A549 treated with ZK216348 at 1 μM for 4 hours (cell line): ENCODE results near the gene DAZAP2. TPM values are rescaled to one million over a fixed set of nuclear protein-coding genes. Genes with fewer than 3 reads are reported as not detected.

ENCODE experiments used
- total RNA-seq: library from RNA; stranded (reverse); fragments of 200-300 nt; extraction: Qiagen RNA extraction; gene quantifications from 5 replicates; pipeline ENCODE4 v1.2.3, GENCODE V29; 2022; ENCODE audit warnings: low read depth

Gene DAZAP2
- total RNA-seq, result 303 to 355 TPM (median 335 TPM) in 5 replicates

DNA sequence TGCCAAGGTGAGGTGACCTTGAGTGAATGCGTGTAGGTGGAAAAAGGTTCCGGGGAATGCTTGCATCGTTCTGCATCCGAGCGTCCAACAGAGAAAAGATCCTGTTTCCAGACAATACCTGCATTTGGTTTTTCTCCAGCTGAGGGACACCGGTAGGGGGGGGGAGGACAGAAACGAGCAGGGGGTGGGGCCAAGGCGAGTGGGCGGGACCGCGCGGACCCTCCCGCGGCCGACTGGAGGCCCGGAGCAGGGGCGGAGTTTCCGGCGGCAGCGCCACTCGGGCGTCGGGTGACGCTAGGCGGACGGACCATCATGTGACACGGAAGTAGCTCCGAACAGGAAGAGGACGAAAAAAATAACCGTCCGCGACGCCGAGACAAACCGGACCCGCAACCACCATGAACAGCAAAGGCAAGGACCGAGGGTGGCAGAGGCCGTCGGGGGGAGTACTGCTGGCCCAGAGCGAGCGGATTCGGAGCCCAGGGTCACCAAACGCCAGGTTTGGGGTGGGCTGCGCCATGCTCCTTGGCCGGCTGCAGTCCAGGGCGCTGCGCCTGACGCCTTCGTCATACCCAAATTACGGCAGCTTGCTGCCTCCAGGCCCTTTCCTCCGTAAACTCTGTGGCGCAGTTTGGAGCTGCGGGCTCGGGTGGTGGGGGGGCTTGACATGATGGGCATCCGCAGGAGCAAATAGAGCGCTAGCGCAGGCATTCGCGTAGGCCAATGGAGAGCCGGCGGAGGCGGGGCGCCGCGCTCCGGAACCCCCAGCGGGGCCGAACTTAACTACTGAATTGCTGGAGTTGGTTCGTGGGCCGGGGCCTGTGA lies at the start of gene DAZAP2:
Gene DAZAP2, plus strand, starts transcription at position 317 of the 825 bp plus-strand sequence. Its CDS starts 82 bp downstream, at position 399.

GRCh38 chr12:51217968-51218606 lies 20.5 kb upstream of the DAZAP2 start, which contains the start of gene POU6F1:
Gene POU6F1 (minus strand): TSS chr12:51218062. CDS start chr12:51206836, 11,226 bp downstream.

GRCh38 chr12:51270067-51270950 lies 31.7 kb downstream of the DAZAP2 start, which contains the start of gene SMAGP:
Gene SMAGP (minus strand): TSS chr12:51270415. CDS start chr12:51269278, 1,137 bp downstream.

Other genes with a start within 250 kb of the DAZAP2 start
- 16.7 to 24.1 TPM (median 22.2 TPM) in 5 replicates for gene SLC11A2, start 212.4 kb upstream of the DAZAP2 start, total RNA-seq
- 23.5 to 28.0 TPM (median 24.6 TPM) in 5 replicates for gene LETMD1, start 190.5 kb upstream of the DAZAP2 start, total RNA-seq
- 11.8 to 16.1 TPM (median 13.8 TPM) in 5 replicates for gene CSRNP2, start 155.2 kb upstream of the DAZAP2 start, total RNA-seq
- 18.8 to 22.2 TPM (median 21.1 TPM) in 5 replicates for gene TFCP2, start 65.7 kb upstream of the DAZAP2 start, total RNA-seq
- gene POU6F1, start 20.8 kb upstream of the DAZAP2 start, total RNA-seq, result 1.0 to 3.9 TPM (median 1.6 TPM) in 5 replicates
- 23.9 to 26.6 TPM (median 24.1 TPM) in 5 replicates for gene SMAGP, start 31.6 kb downstream of the DAZAP2 start, total RNA-seq
- 0.09 to 0.19 TPM (median 0.14 TPM) in 4 of 5 replicates, not detected in the other for gene BIN2, start 85.3 kb downstream of the DAZAP2 start, total RNA-seq
- not detected in 5 replicates for gene CELA1, start 107.9 kb downstream of the DAZAP2 start, total RNA-seq
- 2.3 to 4.5 TPM (median 3.6 TPM) in 5 replicates for gene GALNT6, start 152.6 kb downstream of the DAZAP2 start, total RNA-seq
- gene SLC4A8, start 186.0 kb downstream of the DAZAP2 start, total RNA-seq, result 0.77 to 1.8 TPM (median 1.6 TPM) in 5 replicates